Measurements from ENCODE around the gene SYNJ1. TPM values are rescaled to one million over a fixed set of nuclear protein-coding genes. Genes with fewer than 3 reads are reported as not detected.

SYNJ1 gene
- total and polyA plus RNA-seq, 2 experiments from 2014 or later: 1.4 to 4.2 TPM

GRCh38 chr21:32748529-32748928 is 20.7 kb upstream of the SYNJ1 start:
- H4K20me1 ChIP-seq (replicated peaks; ENCODE audit: insufficient read depth): peaks cover 19% of the 10 kb centered on the region
- Mint-ChIP-seq H3K27ac (no peak overlapping the region), H3K4me1 (no peaks in the 10 kb centered on the region), H3K4me3 (no peak overlapping the region), H3K9me3 (no peaks in the 10 kb centered on the region), H3K36me3 (ENCODE audit: low read depth) (peaks cover 93% of the 10 kb centered on the region), H3K27me3 (ENCODE audit: insufficient read depth, low read depth, poor library complexity) (peaks cover 3% of the 10 kb centered on the region)
- peaks cover 72% of the 10 kb centered on the region for H3K36me3 ChIP-seq (ENCODE audit: insufficient read depth)
- H2AFZ ChIP-seq: no peak overlapping the region
- no peak overlapping the region for H3K4me2 ChIP-seq
- DNase-seq (ENCODE audit: low spot score) (no peak), ATAC-seq (no peak)
- H3F3A ChIP-seq (replicated peaks; ENCODE audit: low read depth): no peaks in the 10 kb centered on the region
- H3K27me3 ChIP-seq (ENCODE audit: insufficient read depth): no peaks in the 10 kb centered on the region
- H3K79me2 ChIP-seq (replicated peaks; ENCODE audit: insufficient read depth): peaks cover 34% of the 10 kb centered on the region
- no peak overlapping the region for H3K27ac ChIP-seq (ENCODE audit: low read depth)
- TF ChIP-seq ZNF114 (CRISPR knock-in tag; IDR thresholded peaks at IDR 0.05) (no peak), JUNB (IDR thresholded peaks at IDR 0.05; ENCODE audit: unreplicated experiment) (no peak)
- TF ChIP-seq, protein P1, sequence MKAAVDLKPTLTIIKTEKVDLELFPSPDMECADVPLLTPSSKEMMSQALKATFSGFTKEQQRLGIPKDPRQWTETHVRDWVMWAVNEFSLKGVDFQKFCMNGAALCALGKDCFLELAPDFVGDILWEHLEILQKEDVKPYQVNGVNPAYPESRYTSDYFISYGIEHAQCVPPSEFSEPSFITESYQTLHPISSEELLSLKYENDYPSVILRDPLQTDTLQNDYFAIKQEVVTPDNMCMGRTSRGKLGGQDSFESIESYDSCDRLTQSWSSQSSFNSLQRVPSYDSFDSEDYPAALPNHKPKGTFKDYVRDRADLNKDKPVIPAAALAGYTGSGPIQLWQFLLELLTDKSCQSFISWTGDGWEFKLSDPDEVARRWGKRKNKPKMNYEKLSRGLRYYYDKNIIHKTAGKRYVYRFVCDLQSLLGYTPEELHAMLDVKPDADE (IDR thresholded peaks at IDR 0.05): no peak
- no peak overlapping the region for H3K4me3 ChIP-seq
- no peaks in the 10 kb centered on the region for H3K4me1 ChIP-seq (ENCODE audit: insufficient read depth)
- no peaks in the 10 kb centered on the region for H3K9me2 ChIP-seq (ENCODE audit: insufficient read depth)

GRCh38 chr21:32747396-32747795 is 19.6 kb upstream of the SYNJ1 start:
- peaks cover 83% of the 10 kb centered on the region for H3K36me3 ChIP-seq (ENCODE audit: insufficient read depth)
- no peaks in the 10 kb centered on the region for H3F3A ChIP-seq (replicated peaks; ENCODE audit: low read depth)
- peaks cover 34% of the 10 kb centered on the region for H3K79me2 ChIP-seq (replicated peaks; ENCODE audit: insufficient read depth)
- H3K4me2 ChIP-seq: no peak overlapping the region
- H3K4me1 ChIP-seq (ENCODE audit: insufficient read depth): no peaks in the 10 kb centered on the region
- no peak overlapping the region for H2AFZ ChIP-seq
- Mint-ChIP-seq H3K27me3 (ENCODE audit: insufficient read depth, low read depth, poor library complexity) (peaks cover 3% of the 10 kb centered on the region), H3K4me3 (no peak overlapping the region), H3K27ac (no peak overlapping the region), H3K9me3 (no peaks in the 10 kb centered on the region), H3K4me1 (no peaks in the 10 kb centered on the region), H3K36me3 (ENCODE audit: low read depth) (peaks cover 96% of the 10 kb centered on the region)
- no peak overlapping the region for H3K27ac ChIP-seq (ENCODE audit: low read depth)
- no peak for ATAC-seq
- H3K9me2 ChIP-seq (ENCODE audit: insufficient read depth): no peaks in the 10 kb centered on the region
- H4K20me1 ChIP-seq (replicated peaks; ENCODE audit: insufficient read depth): peaks cover 19% of the 10 kb centered on the region
- DNase-seq (ENCODE audit: low spot score): no peak
- no peaks in the 10 kb centered on the region for H3K27me3 ChIP-seq (ENCODE audit: insufficient read depth)
- H3K4me3 ChIP-seq: no peak overlapping the region
- TF ChIP-seq ZNF331 (CRISPR knock-in tag; IDR thresholded peaks at IDR 0.05; ENCODE audit: low read depth) (no peak), CREB1 (CRISPR knock-in tag; IDR thresholded peaks at IDR 0.05; ENCODE audit: low read depth) (no peak), POLR2AphosphoS5 (IDR thresholded peaks at IDR 0.05; ENCODE audit: low read depth) (no peak), EZH2 (IDR thresholded peaks at IDR 0.05; ENCODE audit: low read depth, unreplicated experiment) (no peak), EZH2phosphoT487 (IDR thresholded peaks at IDR 0.05; ENCODE audit: unreplicated experiment) (no peak), NANOG (IDR thresholded peaks at IDR 0.05; ENCODE audit: borderline replicate concordance) (no peak), ZNF114 (CRISPR knock-in tag; IDR thresholded peaks at IDR 0.05) (no peak), STAT1 (IDR thresholded peaks at IDR 0.05; ENCODE audit: unreplicated experiment) (no peak), ZNF462 (CRISPR knock-in tag; IDR thresholded peaks at IDR 0.05) (no peak), CTCF (conservative IDR thresholded peaks at IDR 0.05; ENCODE audit: low read depth in 2 of 2) (no peak), JUNB (IDR thresholded peaks at IDR 0.05; ENCODE audit: unreplicated experiment) (no peak)
- TF ChIP-seq, protein P1 (IDR thresholded peaks at IDR 0.05): no peak
